Mesothelial cell of epicardium (in vitro differentiated cells): ENCODE results near the gene SPRED2. TPM values are rescaled to one million over a fixed set of nuclear protein-coding genes. Genes with fewer than 3 reads are reported as not detected.

Source experiments
- DNase-seq, 2 experiments: peaks; one replicate each; pipeline ENCODE4 v3.0.0; 2021; ENCODE audit warnings: low spot score in 2 of 2; ENCODE audit not compliant: unreplicated experiment in 2 of 2
- H3K27ac Mint-ChIP-seq: 2 replicates; pipeline ENCODE4 v1.8.0; 2021; ENCODE audit warnings: mixed read lengths
- H3K27me3 Mint-ChIP-seq: 2 replicates; pipeline ENCODE4 v1.8.0; 2021; ENCODE audit warnings: low read depth, mixed read lengths
- H3K36me3 Mint-ChIP-seq: 2 replicates; pipeline ENCODE4 v1.8.0; 2021; ENCODE audit warnings: mixed read lengths
- H3K4me1 Mint-ChIP-seq: 2 replicates; pipeline ENCODE4 v1.8.0; 2021; ENCODE audit warnings: mixed read lengths
- H3K4me3 Mint-ChIP-seq: 2 replicates; pipeline ENCODE4 v1.8.0; 2021; ENCODE audit warnings: mild to moderate bottlenecking, moderate library complexity, mixed read lengths
- H3K9me3 Mint-ChIP-seq: 2 replicates; pipeline ENCODE4 v1.8.0; 2021; ENCODE audit warnings: mixed read lengths
- CTCF ChIP-seq: fragments of 200-600 bp; sonication (generic); IDR thresholded peaks from one replicate; pipeline ENCODE4 v1.5.0; 2021; ENCODE audit warnings: antibody characterized with exemption; ENCODE audit not compliant: unreplicated experiment
- total RNA-seq: library from RNA; stranded (reverse); gene quantifications from 3 replicates; pipeline ENCODE4 v1.2.1, GENCODE V29; 2021

The SPRED2 gene
- total RNA-seq, 1 donor from 2014 or later = 31.5 TPM

GRCh38 chr2:65363879-65364666, 68.3 kb downstream of the SPRED2 start:
- no peak for DNase-seq
- TF ChIP-seq CTCF = peak; percentile 25
- Mint-ChIP-seq H3K27ac (no peak overlapping the region), H3K27me3 (no peaks in the 10 kb centered on the region), H3K36me3 (no peaks in the 10 kb centered on the region), H3K9me3 (no peaks in the 10 kb centered on the region), H3K4me3 (no peak overlapping the region), H3K4me1 (peaks cover 45% of the 10 kb centered on the region)

- Mint-ChIP-seq H3K9me3 (no peaks in the 10 kb centered on the region), H3K36me3 (no peaks in the 10 kb centered on the region), H3K27me3 (no peaks in the 10 kb centered on the region), H3K4me3 (no peak overlapping the region), H3K4me1 (peaks cover 46% of the 10 kb centered on the region), H3K27ac (peak overlapping the region; percentile 43)
- no peak for DNase-seq
- TF ChIP-seq CTCF = no peak
These were observed 70.8 kb downstream of the SPRED2 start for GRCh38 chr2:65361623-65362022.

GRCh38 chr2:65360441-65360840, 72.0 kb downstream of the SPRED2 start:
- no peaks in the 10 kb centered on the region for H3K36me3 Mint-ChIP-seq
- no peak overlapping the region for H3K27ac Mint-ChIP-seq
- TF ChIP-seq CTCF = no peak
- no peaks in the 10 kb centered on the region for H3K27me3 Mint-ChIP-seq
- no peak overlapping the region for H3K4me3 Mint-ChIP-seq
- no peak for DNase-seq
- H3K4me1 Mint-ChIP-seq = peaks cover 42% of the 10 kb centered on the region
- H3K9me3 Mint-ChIP-seq = no peaks in the 10 kb centered on the region

- DNase-seq = no peak
- Mint-ChIP-seq H3K4me1 (peaks cover 45% of the 10 kb centered on the region), H3K27me3 (no peaks in the 10 kb centered on the region), H3K36me3 (no peaks in the 10 kb centered on the region), H3K27ac (no peak overlapping the region), H3K4me3 (no peak overlapping the region), H3K9me3 (no peaks in the 10 kb centered on the region)
- no peak for TF ChIP-seq CTCF
These were observed 73.6 kb downstream of the SPRED2 start for GRCh38 chr2:65358678-65359400.

GRCh38 chr2:65357959-65358294, 74.5 kb downstream of the SPRED2 start:
- Mint-ChIP-seq H3K4me1 (peaks cover 44% of the 10 kb centered on the region), H3K27me3 (no peaks in the 10 kb centered on the region), H3K27ac (no peak overlapping the region), H3K4me3 (no peak overlapping the region), H3K36me3 (no peaks in the 10 kb centered on the region), H3K9me3 (no peaks in the 10 kb centered on the region)
- no peak for DNase-seq
- no peak for TF ChIP-seq CTCF
